ENCODE measurements around the gene KMT5B. TPM values are rescaled to one million over a fixed set of nuclear protein-coding genes. Genes with fewer than 3 reads are reported as not detected.

The KMT5B gene
- total and polyA plus RNA-seq, 10 of the 15 experiments (the other 5 are each of a cell fraction or from before 2014, with no cell fraction given): 4.7 to 21.8 (median 18.0) TPM

GRCh38 chr11:68127714-68128681, 85.1 kb downstream of the KMT5B start:
- FAIRE-seq: no peak
- no peak for ATAC-seq
- no peak for DNase-seq (ENCODE audit: low read depth, low spot score)
- no peak overlapping the region for H3K9ac ChIP-seq (ENCODE audit: control insufficient read depth, insufficient read depth, low read length)
- ChIA-PET CTCF (no interaction called here), RAD21 (ENCODE audit: unreplicated experiment) (no interaction called here), POLR2A (no interaction called here), SMC1A (ENCODE audit: uncharacterized antibody, unreplicated experiment) (interaction anchor here (0.7 kb wide), 1 partner anchor 89 kb away, joined by 3 read pairs; the partner anchor contains the start of gene TCIRG1)
- 68% methylated on average over 13 of the region's 48 CpGs for WGBS (ENCODE audit: insufficient coverage, insufficient replicate concordance, low lambda C conversion rate, missing lambda C conversion rate)
- no peaks in the 10 kb centered on the region for H4K20me1 ChIP-seq (ENCODE audit: control insufficient read depth, insufficient read depth)
- TF ChIP-seq BHLHE40 (IDR thresholded peaks at IDR 0.05; ENCODE audit: borderline replicate concordance in 1 of 2, low read depth in 2 of 2, low read length in 1 of 2) (no peak), MYB (IDR thresholded peaks at IDR 0.05; ENCODE audit: borderline replicate concordance, low read depth, low read length) (no peak), NBN (IDR thresholded peaks at IDR 0.05) (no peak), EP300 (IDR thresholded peaks at IDR 0.05; ENCODE audit: borderline replicate concordance in 1 of 2, control insufficient read depth in 1 of 2, low read depth in 2 of 2, low read length in 2 of 2) (no peak), RAD51 (IDR thresholded peaks at IDR 0.05) (no peak), LARP7 (IDR thresholded peaks at IDR 0.05) (no peak), POU2F2 (IDR thresholded peaks at IDR 0.05; ENCODE audit: borderline replicate concordance, low read depth, low read length) (no peak)
- H3K79me2 ChIP-seq (ENCODE audit: control insufficient read depth, insufficient read depth, low read length): no peaks in the 10 kb centered on the region
- H3K4me1 ChIP-seq (ENCODE audit: control insufficient read depth, insufficient read depth, low read length): no peaks in the 10 kb centered on the region; the same call in 1 of the 2 replicates
- no peak overlapping the region for H3K4me2 ChIP-seq (ENCODE audit: control insufficient read depth, insufficient read depth)
- H3K27me3 ChIP-seq (replicated peaks in 1 of 2; ENCODE audit: control insufficient read depth in 2 of 2, insufficient read depth in 2 of 2, low read length in 1 of 2): no peaks in the 10 kb centered on the region
- H3K27ac ChIP-seq (ENCODE audit: control insufficient read depth, insufficient read depth): no peak overlapping the region
- in situ Hi-C loops (cut with MboI): no loop called here
- H3K36me3 ChIP-seq (ENCODE audit: control insufficient read depth in 2 of 2, insufficient read depth in 2 of 2, low read length in 1 of 2): no peaks in the 10 kb centered on the region
- BruUV-seq (replicated peaks): no TSS peak
- H3K9me3 ChIP-seq (replicated peaks; ENCODE audit: control insufficient read depth, insufficient read depth, low read length): peaks cover 2% of the 10 kb centered on the region; the same call in 1 of the 3 replicates
- H2AFZ ChIP-seq (ENCODE audit: control insufficient read depth, low read depth, low read length): no peak overlapping the region
- no peak overlapping the region for H3K4me3 ChIP-seq
- intact Hi-C loops (cut with micrococcal nuclease; ENCODE audit: unreplicated experiment): loop anchor here (10.0 kb wide), 1 partner anchor 123 kb away; the partner anchor contains the start of gene UNC93B1
